Epithelial cell of umbilical artery (primary cell): Measurements from ENCODE around the gene GASK1A. TPM values are rescaled to one million over a fixed set of nuclear protein-coding genes. Genes with fewer than 3 reads are reported as not detected.

Experiments used
- total RNA-seq: library from RNA; depleted of rRNA; stranded (reverse); fragments of >200 nt; gene quantifications from 2 replicates; pipeline ENCODE4 v1.2.3, GENCODE V29; 2014

GASK1A gene
- total RNA-seq = not detected in 2 replicates

GRCh38 chr3:42979044-42979972, at the start of gene GASK1A:
Gene GASK1A, plus strand, starts transcription at chr3:42979311. Its CDS starts 332 bp downstream, at chr3:42979643.

GRCh38 chr3:43105596-43106292, 126.6 kb downstream of the GASK1A start, which contains the start of gene POMGNT2:
Gene POMGNT2, minus strand, starts transcription at chr3:43106079. Its CDS starts 24,648 bp downstream, at chr3:43081431.

Other genes with a start within 250 kb of the GASK1A start
- 1.3 TPM in 1 of 2 replicates, not detected in the other for gene CCDC13, start 206.1 kb upstream of the GASK1A start, total RNA-seq
- gene HIGD1A, start 174.8 kb upstream of the GASK1A start, total RNA-seq = 193 and 197 TPM in 2 replicates
- not detected in 2 replicates for gene ACKR2, start 169.9 kb upstream of the GASK1A start, total RNA-seq
- gene CYP8B1, start 103.4 kb upstream of the GASK1A start, total RNA-seq = not detected in 2 replicates
- gene ZNF662, start 73.2 kb upstream of the GASK1A start, total RNA-seq = 0.76 and 0.97 TPM in 2 replicates
- gene POMGNT2, start 126.8 kb downstream of the GASK1A start, total RNA-seq = 5.2 and 6.1 TPM in 2 replicates